Esophagus muscularis mucosa (tissue), 4 donors: ENCODE results near the gene LGALS12. TPM values are rescaled to one million over a fixed set of nuclear protein-coding genes. Genes with fewer than 3 reads are reported as not detected.

Experiments
- DNase-seq: peaks from one replicate; pipeline ENCODE4 v3.0.0-alpha.2; 2017; ENCODE audit errors: extremely low spot score
- H3K27ac ChIP-seq, 4 donors: fragments of 200-600 bp; sonication (generic); replicated peaks in 1 of 4; 1 replicate in 3 of 4; 2 replicates in 1 of 4; pipeline ENCODE4 v1.5.1; 2016 to 2019; ENCODE audit warnings: mild to moderate bottlenecking in 1 of 4
- H3K27me3 ChIP-seq, 4 donors: fragments of 200-600 bp; sonication (generic); one replicate each; pipeline versions ENCODE4 v1.5.1 to v1.6.0; 2016 to 2019
- H3K36me3 ChIP-seq, 4 donors: fragments of 200-600 bp; sonication (generic); one replicate each; pipeline ENCODE4 v1.5.1; 2016 to 2019
- H3K4me1 ChIP-seq, 4 donors: fragments of 200-600 bp; sonication (generic); one replicate each; pipeline ENCODE4 v1.5.1; 2016 to 2019
- H3K4me3 ChIP-seq, 4 donors: fragments of 200-600 bp; sonication (generic); 1 replicate in 2 of 4; 2 replicates in 2 of 4; pipeline ENCODE4 v1.5.1; 2016 to 2019; ENCODE audit warnings: mild to moderate bottlenecking in 4 of 4, moderate library complexity in 1 of 4
- H3K9me3 ChIP-seq, 4 donors: fragments of 200-600 bp; sonication (generic); 1 replicate in 3 of 4; 2 replicates in 1 of 4; pipeline ENCODE4 v1.5.1; 2016 to 2019
- CTCF ChIP-seq, 3 experiments: fragments of 200-600 bp in 2 of 3; fragments of 450-650 bp in 1 of 3; sonication (generic) in 2 of 3; IDR thresholded peaks; one replicate each; pipeline ENCODE4 v1.5.1; 2017 to 2019; ENCODE audit warnings: antibody characterized with exemption in 3 of 3, mild to moderate bottlenecking in 2 of 3, moderate library complexity in 1 of 3
- EP300 ChIP-seq: sonication (generic); formaldehyde crosslinking; IDR thresholded peaks from one replicate; pipeline ENCODE4 v1.6.1; 2017; ENCODE audit warnings: antibody characterized with exemption
- POLR2A ChIP-seq: fragments of 450-650 bp; IDR thresholded peaks from one replicate; pipeline ENCODE4 v1.6.1; 2017; ENCODE audit warnings: antibody characterized with exemption, moderate library complexity, mild to moderate bottlenecking, low read depth
- POLR2AphosphoS5 ChIP-seq, 2 donors: sonication (generic); formaldehyde crosslinking; IDR thresholded peaks; one replicate each; pipeline ENCODE4 v1.6.1; 2017; ENCODE audit warnings: antibody characterized with exemption in 2 of 2
- WGBS: methylation state at CpG from one replicate; pipeline ENCODE4 v1.1.5; 2018; 5-methylcytosine and 5-hydroxymethylcytosine counted together
- intact Hi-C: fragments of 100-400 bp; cut with DNase I; formaldehyde crosslinking; loops from one replicate; pipeline ENCODE4 v1.15.1; 2023
- total RNA-seq, 4 donors: library from RNA; depleted of rRNA; stranded (reverse); fragments of >200 nt; gene quantifications; one replicate each; pipeline versions ENCODE4 v1.1.0 to v1.2.1, GENCODE V29; 2016

LGALS12 gene
- total RNA-seq, 4 donors from 2014 or later: not detected

DNA sequence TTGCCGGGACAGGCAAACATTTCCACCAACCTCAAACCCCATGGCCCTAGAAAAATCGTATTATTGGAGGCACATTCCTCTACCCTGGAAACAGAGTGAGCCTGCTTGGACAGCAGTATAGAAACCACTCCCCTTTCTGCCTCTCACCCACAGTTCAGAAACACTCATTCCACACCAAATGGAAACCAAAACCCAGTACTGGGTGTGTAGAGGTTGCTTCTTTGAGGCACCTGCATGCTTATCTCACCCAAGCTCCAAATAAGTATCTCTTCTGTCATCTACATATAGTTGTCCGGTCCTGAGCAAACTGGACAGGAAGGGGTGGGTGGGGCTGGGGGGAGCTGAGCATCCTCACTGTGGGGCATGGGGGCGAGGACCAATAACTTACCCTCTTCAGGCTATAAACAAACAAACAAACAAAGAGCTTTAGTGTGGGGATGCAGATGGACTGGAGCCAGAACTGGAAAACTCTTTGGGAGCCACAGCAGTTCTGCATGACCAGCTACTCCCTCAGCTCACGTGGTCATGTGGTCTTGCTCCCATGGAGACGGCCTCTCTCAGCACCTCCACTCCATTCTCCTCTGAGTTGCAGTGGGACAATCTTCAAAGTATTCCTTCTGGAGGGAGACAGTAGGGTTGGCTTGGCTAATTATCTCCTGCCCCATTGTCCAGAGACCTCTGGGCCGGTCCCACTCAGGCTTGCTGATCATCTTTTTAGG lies 58.3 kb downstream of the LGALS12 start:
- Histone ChIP-seq H3K27me3 (no peaks in the 10 kb centered on the region), H3K4me3 (no peak overlapping the region), H3K27ac (no peak overlapping the region), H3K36me3 (no peaks in the 10 kb centered on the region), H3K9me3 (no peaks in the 10 kb centered on the region), H3K4me1 (peaks cover 11 to 15% (median 13%) of the 10 kb centered on the region in 4 donors)
- 86% methylated on average over 7 of the region's 7 CpGs for WGBS
- TF ChIP-seq POLR2AphosphoS5 (IDR thresholded peaks at IDR 0.05) (no peak), EP300 (no peak)
- no peak for DNase-seq
- intact Hi-C loops: no loop called here

DNA sequence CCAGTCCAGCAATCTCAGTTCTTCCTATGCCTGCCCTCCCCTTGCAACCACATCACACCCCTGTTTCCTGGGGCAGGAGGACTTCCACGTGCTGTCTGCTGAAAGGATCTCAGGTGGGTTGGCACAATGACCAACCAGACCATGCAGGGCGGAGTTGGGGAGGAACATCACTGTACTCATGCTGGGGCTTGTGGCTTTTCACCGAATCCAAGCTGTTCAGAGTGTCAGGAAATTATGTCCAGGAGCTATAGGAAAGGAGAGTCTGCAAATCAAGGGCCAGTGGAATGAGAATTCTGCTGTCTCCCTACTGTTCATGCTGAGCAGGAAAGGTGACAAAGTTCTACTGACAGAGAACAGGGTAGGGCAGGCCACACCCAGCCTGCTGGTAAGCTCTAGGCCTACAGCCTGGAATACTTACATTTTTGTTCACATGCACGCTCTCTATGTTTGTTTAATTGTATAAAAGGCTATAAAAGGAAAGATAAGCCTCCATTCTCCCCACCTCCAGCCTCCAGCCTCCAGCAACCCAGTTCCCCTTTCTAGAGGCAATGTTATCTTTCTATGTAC lies 59.0 kb downstream of the LGALS12 start:
- no peak for DNase-seq
- H3K36me3 ChIP-seq: no peaks in the 10 kb centered on the region
- peaks cover 11 to 15% (median 13%) of the 10 kb centered on the region in 4 donors for H3K4me1 ChIP-seq
- H3K4me3 ChIP-seq: no peak overlapping the region
- 84% methylated on average over 3 of the region's 4 CpGs for WGBS
- no peak for TF ChIP-seq CTCF (IDR thresholded peaks at IDR 0.05)
- no peak for TF ChIP-seq POLR2A
- no peak for TF ChIP-seq POLR2AphosphoS5 (IDR thresholded peaks at IDR 0.05)
- TF ChIP-seq EP300: no peak
- H3K9me3 ChIP-seq: no peaks in the 10 kb centered on the region
- intact Hi-C loops: no loop called here
- no peaks in the 10 kb centered on the region for H3K27me3 ChIP-seq
- H3K27ac ChIP-seq: no peak overlapping the region

Other genes with a start within 250 kb of the LGALS12 start
- not detected for gene SLC22A9, start 136.3 kb upstream of the LGALS12 start, total RNA-seq
- 1 to 10 TPM; 2.7 to 4.6 (median 3.6) TPM for gene PLAAT5, start 14.9 kb upstream of the LGALS12 start, total RNA-seq
- 10 to 100 TPM in 3 of 4 donors, 1 to 10 TPM in 1; 9.1 to 28.0 (median 20.1) TPM for gene PLAAT4, start 30.7 kb downstream of the LGALS12 start, total RNA-seq
- not detected for gene PLAAT2, start 57.3 kb downstream of the LGALS12 start, total RNA-seq
- 10 to 100 TPM; 40.3 to 74.8 (median 54.4) TPM for gene PLAAT3, start 108.3 kb downstream of the LGALS12 start, total RNA-seq
- 100 to 1,000 TPM; 138 to 202 (median 144) TPM for gene ATL3, start 165.3 kb downstream of the LGALS12 start, total RNA-seq
- 10 to 100 TPM; 79.5 to 97.4 (median 87.1) TPM for gene RTN3, start 175.4 kb downstream of the LGALS12 start, total RNA-seq